ENCODE data around the gene LRRC38. TPM values are rescaled to one million over a fixed set of nuclear protein-coding genes. Genes with fewer than 3 reads are reported as not detected.
"Not testable (repeated sequence)": the region's sequence is repeated elsewhere in the genome, so short reads cannot be mapped to it uniquely, and the experiment has no call there.

Gene LRRC38
- total RNA-seq, 1 donor from 2014 or later, result not detected

DNA sequence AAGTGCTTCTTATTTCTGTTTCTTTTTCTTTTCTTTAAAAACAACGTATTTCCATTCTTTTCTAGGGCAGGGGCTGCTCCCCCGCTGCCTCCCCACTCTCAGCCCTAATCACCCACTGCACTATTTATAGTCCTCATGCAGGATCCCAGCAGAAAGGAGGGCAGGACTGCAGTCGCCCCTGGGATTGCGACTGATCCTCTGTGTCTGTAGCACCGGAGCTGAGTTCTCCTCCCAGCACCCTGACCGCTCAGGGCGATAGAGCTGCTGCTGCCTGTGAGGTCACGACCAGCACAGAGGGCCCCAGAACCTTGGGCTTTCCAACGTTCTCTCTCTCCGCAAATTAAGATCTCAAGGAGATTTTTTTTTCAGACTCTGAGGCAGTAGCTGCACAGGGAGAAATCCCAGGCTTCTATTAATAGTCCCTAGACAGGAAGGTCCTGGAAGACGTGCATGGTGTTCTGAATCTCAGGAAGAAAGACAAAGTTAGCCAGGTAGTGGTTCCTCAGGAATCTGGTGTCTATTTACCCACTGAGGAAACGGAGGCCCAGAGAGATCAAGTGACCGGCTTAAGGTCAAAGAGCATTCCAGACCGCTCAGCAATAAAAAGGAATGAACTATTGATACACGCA is 56.8 kb downstream of the LRRC38 start:
- no peak for DNase-seq

DNA sequence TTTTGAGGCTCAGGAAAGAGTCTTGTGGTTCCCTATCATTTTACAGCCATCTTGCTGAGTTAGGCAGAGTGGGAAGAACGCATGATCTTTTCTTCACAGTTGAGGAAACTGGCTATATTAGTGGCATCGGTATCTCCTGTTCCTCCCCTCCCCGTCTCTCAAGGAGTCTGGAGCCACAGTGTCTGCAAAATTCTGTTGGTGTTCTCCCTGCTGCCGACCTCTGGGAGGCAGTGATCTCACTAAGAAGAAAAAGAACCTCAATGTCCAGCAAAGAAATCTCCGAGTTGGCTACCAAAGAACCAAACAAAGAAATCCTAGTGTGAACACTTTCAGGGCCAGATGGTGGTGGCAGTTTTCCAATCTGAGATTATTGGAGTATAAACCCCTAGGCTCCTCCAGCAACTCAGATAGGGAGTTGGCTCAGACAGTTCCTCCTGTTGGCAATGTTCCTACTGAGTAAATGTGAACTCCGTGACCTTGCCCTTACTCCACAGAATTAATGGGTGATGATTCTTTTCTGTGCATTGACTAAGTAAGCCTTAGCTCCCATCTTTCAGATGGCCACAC is 62.3 kb downstream of the LRRC38 start:
- DNase-seq, result no peak

DNA sequence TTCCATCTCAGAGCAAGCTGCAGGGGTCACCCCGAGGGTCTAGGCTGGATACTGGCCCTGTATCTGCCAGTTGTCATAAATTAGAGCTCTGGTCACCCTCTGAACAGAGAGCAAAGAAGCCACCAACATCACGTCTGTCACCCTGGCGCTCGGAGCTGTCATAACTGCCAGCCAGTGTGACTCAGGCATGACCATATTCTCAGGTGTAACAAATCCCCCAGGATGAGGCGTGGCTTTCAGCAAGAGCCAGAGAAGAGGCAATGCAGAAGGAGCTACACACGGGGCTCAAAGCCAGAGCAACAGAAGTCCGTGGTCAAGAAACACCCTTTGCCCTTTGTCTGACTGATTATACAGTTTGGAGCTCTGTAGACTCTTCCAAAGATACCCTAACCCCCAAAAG is 63.6 kb downstream of the LRRC38 start:
- no peak for DNase-seq

DNA sequence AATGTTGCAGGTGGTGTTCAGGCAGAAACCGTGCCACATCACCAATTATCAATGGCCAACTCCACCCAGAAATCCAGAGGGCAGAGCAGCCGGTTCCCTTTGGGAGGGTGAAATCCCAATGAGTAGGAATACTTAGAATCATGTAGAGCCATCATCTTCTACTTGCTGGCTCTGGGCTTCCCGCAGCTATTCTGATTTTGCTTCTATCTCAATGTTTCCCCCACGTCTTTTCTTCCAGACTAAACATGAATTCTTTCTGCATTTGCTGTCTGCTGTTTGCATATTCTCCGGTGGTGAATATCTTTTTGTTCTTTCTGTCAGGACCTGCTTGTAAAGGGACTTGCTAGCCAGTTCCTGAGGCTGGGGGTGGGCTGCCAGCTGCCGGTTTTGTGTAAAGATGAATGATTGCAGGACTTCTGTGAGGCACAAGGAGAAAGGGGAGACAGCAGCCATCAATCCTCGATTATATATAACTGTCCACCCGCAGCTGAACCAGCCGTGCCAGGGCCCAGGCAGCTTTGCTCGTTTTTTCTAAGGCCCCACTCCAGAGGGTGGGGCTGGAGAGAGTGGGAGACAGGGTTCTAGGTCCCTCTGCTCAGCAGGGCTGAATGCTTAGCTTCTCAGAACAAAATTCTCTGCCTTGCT is 70.3 kb downstream of the LRRC38 start:
- no peak for DNase-seq

DNA sequence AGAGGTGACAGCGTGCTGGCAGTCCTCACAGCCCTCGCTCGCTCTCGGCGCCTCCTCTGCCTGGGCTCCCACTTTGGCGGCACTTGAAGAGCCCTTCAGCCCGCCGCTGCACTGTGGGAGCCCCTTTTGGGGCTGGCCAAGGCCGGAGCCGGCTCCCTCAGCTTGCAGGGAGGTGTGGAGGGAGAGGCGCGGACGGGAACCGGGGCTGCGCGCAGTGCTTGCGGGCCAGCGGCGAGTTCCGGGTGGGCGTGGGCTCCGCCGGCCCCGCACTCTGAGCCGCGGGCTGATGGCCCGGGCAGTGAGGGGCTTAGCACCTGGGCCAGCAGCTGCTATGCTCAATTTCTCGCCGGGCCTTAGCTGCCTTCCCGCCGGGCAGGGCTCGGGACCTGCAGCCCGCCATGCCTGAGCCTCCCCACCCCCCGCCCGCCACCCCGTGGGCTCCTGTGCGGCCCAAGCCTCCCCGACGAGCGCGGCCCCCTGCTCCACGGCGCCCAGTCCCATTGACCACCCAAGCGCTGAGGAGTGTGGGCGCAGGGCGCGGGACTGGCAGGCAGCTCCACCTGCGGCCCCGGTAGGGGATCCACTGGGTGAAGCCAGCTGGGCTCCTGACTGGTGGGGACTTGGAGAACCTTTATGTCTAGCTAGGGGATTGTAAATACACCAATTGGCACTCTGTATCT is 74.6 kb downstream of the LRRC38 start:
- not testable (repeated sequence) for DNase-seq

DNA sequence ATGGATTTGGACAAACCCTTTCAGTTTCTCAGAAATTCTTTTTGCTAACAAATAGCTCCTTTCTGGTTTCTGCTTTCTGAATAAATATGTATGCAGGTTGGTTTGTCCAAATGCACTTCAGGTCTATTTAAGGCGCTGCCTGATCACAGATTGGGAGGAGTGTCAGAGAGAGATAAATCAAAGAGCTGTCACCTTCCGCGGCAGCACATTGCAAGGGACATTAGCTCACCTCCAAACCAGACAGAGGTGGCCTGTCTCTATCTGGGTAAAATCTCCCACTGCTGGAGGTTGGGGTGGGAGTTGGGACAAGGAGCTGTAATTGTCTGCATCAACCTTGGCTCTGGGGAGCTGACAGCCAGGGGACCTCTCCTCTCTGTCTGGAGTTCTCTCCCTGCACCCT is 78.3 kb downstream of the LRRC38 start:
- no peak for DNase-seq

DNA sequence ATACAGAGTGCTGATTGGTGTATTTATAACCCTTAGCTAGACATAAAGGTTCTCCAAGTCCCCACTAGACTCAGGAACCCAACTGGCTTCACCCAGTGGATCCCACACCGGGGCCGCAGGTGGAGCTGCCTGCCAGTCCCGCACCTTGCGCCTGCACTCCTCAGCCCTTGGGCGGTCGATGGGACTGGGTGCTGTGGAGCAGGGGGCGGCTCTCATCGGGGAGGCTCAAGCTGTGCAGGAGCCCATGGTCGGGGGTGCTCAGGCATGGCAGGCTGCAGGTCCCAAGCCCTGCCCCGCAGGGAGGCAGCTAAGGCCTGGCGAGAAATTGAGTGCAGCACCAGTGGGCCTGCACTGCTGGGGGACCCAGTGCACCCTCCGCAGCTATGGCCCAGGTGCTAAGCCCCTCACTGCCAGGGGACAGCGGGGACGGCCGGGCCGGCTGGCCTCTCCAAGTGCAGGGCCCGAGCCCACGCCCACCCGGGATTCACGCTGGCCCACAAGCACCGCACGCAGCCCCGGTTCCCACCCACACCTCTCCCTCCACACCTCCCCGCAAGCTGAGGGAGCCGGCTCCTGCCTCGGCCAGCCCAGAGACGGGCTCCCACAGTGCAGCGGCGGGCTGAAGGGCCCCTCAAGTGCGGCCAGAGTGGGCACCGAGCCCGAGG is 80.0 kb downstream of the LRRC38 start:
- DNase-seq, result not testable (repeated sequence)

DNA sequence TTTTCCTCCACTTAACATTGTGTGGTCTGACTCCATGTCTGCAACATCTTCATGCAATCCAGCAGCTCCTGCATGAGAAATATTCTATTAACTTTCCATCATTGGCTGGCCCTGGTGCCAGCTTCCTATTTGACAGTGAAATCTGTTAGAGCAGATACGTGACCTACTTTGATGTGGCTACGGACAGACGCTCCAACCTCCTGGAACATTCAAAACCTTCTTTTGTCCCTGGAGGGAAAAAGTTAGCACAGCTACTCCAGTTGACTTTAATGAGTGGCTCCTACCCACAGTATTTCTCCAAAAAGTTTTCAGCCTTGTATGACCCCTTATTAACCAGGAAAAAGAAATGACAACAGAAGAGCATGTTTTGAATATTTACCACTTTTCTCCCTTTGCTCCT is 81.6 kb downstream of the LRRC38 start:
- DNase-seq, result no peak

DNA sequence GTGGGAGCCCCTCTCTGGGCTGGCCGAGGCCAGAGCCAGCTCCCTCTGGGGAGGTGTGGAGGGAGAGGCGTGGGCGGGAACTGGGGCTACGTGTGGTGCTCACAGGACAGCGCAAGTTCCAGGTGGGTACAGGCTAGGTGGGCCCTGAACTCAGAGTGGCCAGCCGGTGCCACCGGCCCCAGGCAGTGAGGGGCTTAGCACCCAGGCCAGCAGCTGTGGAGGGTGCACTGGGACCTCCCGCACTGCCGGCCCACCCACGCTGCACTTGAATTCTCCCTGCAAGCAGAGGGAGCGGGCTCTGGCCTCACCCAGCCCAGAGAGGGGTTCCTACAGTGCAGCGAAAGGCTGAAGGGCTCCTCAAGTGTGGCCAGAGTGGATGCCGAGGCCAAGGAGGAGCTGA is 83.3 kb downstream of the LRRC38 start:
- DNase-seq, result no peak

Other genes with a start within 250 kb of the LRRC38 start
- gene PRAMEF8, start 228.9 kb downstream of the LRRC38 start, total RNA-seq, result not detected
- not detected for gene PRAMEF33, start 210.5 kb downstream of the LRRC38 start, total RNA-seq
- gene PRAMEF15, start 198.4 kb downstream of the LRRC38 start, total RNA-seq, result not detected
- not detected for gene PRAMEF14, start 166.9 kb downstream of the LRRC38 start, total RNA-seq
- gene PRAMEF19, start 142.1 kb downstream of the LRRC38 start, total RNA-seq, result not detected
- gene PRAMEF17, start 124.4 kb downstream of the LRRC38 start, total RNA-seq, result not detected
- not detected for gene PRAMEF20, start 103.6 kb downstream of the LRRC38 start, total RNA-seq
- gene PDPN, start 69.8 kb upstream of the LRRC38 start, total RNA-seq, result 5.9 TPM
- gene PRDM2, start 186.2 kb upstream of the LRRC38 start, total RNA-seq, result 36.8 TPM